Fibroblast of skin of scalp (primary cell): ENCODE data around the gene PXDN.
"Not testable (repeated sequence)": the region's sequence is repeated elsewhere in the genome, so short reads cannot be mapped to it uniquely, and the experiment has no call there.

Experiments
- DNase-seq: peaks from one replicate; pipeline ENCODE4 v3.0.0-alpha.2; 2013

The PXDN gene

GRCh38 chr2:1721706-1722646 lies 22.3 kb downstream of the PXDN start:
- DNase-seq = peak; percentile 95

- no peak for DNase-seq
Observed at GRCh38 chr2:1718339-1719220, 25.7 kb downstream of the PXDN start.

GRCh38 chr2:1717113-1717512 lies 27.2 kb downstream of the PXDN start:
- no peak for DNase-seq

- DNase-seq = no peak
Observed at GRCh38 chr2:1716441-1716840, 27.9 kb downstream of the PXDN start.

- not testable (repeated sequence) for DNase-seq
Observed at GRCh38 chr2:1716014-1716305, 28.4 kb downstream of the PXDN start.

- peak; percentile 72 for DNase-seq
Observed at GRCh38 chr2:1715184-1716013, 28.9 kb downstream of the PXDN start.

- DNase-seq = no peak
Observed at GRCh38 chr2:1714291-1715064, 29.8 kb downstream of the PXDN start.

- no peak for DNase-seq
Observed at GRCh38 chr2:1713839-1714236, 30.5 kb downstream of the PXDN start.

- DNase-seq = no peak
Observed at GRCh38 chr2:1713142-1713838, 31.0 kb downstream of the PXDN start.

- DNase-seq = no peak
Observed at GRCh38 chr2:1709946-1710560, 34.3 kb downstream of the PXDN start.

- DNase-seq = no peak
Observed at GRCh38 chr2:1709335-1709605, 35.0 kb downstream of the PXDN start.

- DNase-seq = no peak
Observed at GRCh38 chr2:1708476-1709334, 35.6 kb downstream of the PXDN start.

GRCh38 chr2:1707771-1708418 lies 36.4 kb downstream of the PXDN start:
- peak; percentile 92 for DNase-seq

GRCh38 chr2:1706089-1706841 lies 38.0 kb downstream of the PXDN start:
- not testable (repeated sequence) for DNase-seq

- no peak for DNase-seq
Observed at GRCh38 chr2:1705557-1706076, 38.7 kb downstream of the PXDN start.

- peak; percentile 43 for DNase-seq
Observed at GRCh38 chr2:1704631-1705556, 39.4 kb downstream of the PXDN start.

GRCh38 chr2:1702186-1702565 lies 42.1 kb downstream of the PXDN start:
- DNase-seq = no peak
